OCI-LY1 (cell line): ENCODE data around the gene RWDD4.

Source experiments
- H2AFZ ChIP-seq: fragments of 200-600 bp; sonication (generic), shearing (Covaris generic); 2 replicates; pipeline ENCODE4 v1.6.0; 2014; ENCODE audit warnings: antibody characterized with exemption, mild to moderate bottlenecking, low read length
- H3F3A ChIP-seq: fragments of 200-600 bp; sonication (generic), shearing (Covaris generic); 2 replicates; pipeline ENCODE4 v1.6.0; 2014; ENCODE audit warnings: mild to moderate bottlenecking, antibody characterized with exemption, low read length, moderate library complexity; ENCODE audit not compliant: insufficient read depth
- H3K27ac ChIP-seq: fragments of 200-600 bp; sonication (generic); 2 replicates; pipeline ENCODE4 v1.5.1; 2014; ENCODE audit warnings: low read length, mixed run types, mild to moderate bottlenecking, low read depth; ENCODE audit not compliant: poor library complexity, severe bottlenecking
- H3K27me3 ChIP-seq: fragments of 200-600 bp; sonication (generic); 2 replicates; pipeline ENCODE4 v1.6.0; 2014; ENCODE audit warnings: antibody characterized with exemption, mild to moderate bottlenecking, low read length, moderate library complexity; ENCODE audit not compliant: insufficient read depth
- H3K36me3 ChIP-seq: fragments of 200-600 bp; sonication (generic); 2 replicates; pipeline ENCODE4 v1.6.1; 2014; ENCODE audit warnings: mild to moderate bottlenecking, antibody characterized with exemption, low read length, moderate library complexity, mixed read lengths; ENCODE audit not compliant: insufficient read depth
- H3K4me1 ChIP-seq: fragments of 200-600 bp; sonication (generic); 2 replicates; pipeline ENCODE4 v1.5.1; 2014; ENCODE audit warnings: mild to moderate bottlenecking, low read length, moderate library complexity; ENCODE audit not compliant: insufficient read depth, severe bottlenecking
- H3K4me2 ChIP-seq: fragments of 200-600 bp; sonication (generic), shearing (Covaris generic); 2 replicates; pipeline ENCODE4 v1.6.1; 2014; ENCODE audit warnings: low read length
- H3K4me3 ChIP-seq: fragments of 200-600 bp; sonication (generic); 2 replicates; pipeline ENCODE4 v1.5.1; 2014; ENCODE audit warnings: low read length, low read depth, mild to moderate bottlenecking, mixed read lengths; ENCODE audit not compliant: poor library complexity, severe bottlenecking
- H3K79me2 ChIP-seq: fragments of 200-600 bp; shearing (Covaris generic); 2 replicates; pipeline ENCODE4 v1.6.1; 2016; ENCODE audit warnings: mixed run types, low read length, mixed read lengths; ENCODE audit not compliant: insufficient read depth
- H3K9ac ChIP-seq: fragments of 200-600 bp; sonication (generic), shearing (Covaris generic); 2 replicates; pipeline ENCODE4 v1.6.1; 2014; ENCODE audit warnings: mild to moderate bottlenecking, low read length, mixed read lengths
- H3K9me2 ChIP-seq: fragments of 200-600 bp; sonication (generic), shearing (Covaris generic); 2 replicates; pipeline ENCODE4 v1.6.1; 2014; ENCODE audit warnings: low read depth, mild to moderate bottlenecking, low read length, mixed read lengths
- H3K9me3 ChIP-seq: fragments of 200-600 bp; shearing (Covaris generic); 2 replicates; pipeline ENCODE4 v1.6.1; 2014; ENCODE audit warnings: low read length, mixed read lengths
- H4K20me1 ChIP-seq: fragments of 200-600 bp; sonication (generic), shearing (Covaris generic); 2 replicates; pipeline ENCODE4 v1.6.0; 2016; ENCODE audit warnings: mild to moderate bottlenecking, low read length; ENCODE audit not compliant: insufficient read depth
- CTCF ChIP-seq: fragments of 200-600 bp; sonication (generic), shearing (Covaris generic); IDR thresholded peaks from 2 replicates; pipeline ENCODE4 v1.5.1; 2017; ENCODE audit warnings: mild to moderate bottlenecking, antibody characterized with exemption, low read length, moderate library complexity, mixed read lengths
- EZH2 ChIP-seq: fragments of 200-600 bp; sonication (generic), shearing (Covaris generic); IDR thresholded peaks from 2 replicates; pipeline ENCODE4 v1.8.0; 2017; ENCODE audit warnings: borderline replicate concordance, mixed run types, mild to moderate bottlenecking, antibody characterized with exemption, low read length, moderate library complexity, mixed read lengths

The RWDD4 gene

GRCh38 chr4:183600189-183600685 lies 58.7 kb downstream of the RWDD4 start:
- no peaks in the 10 kb centered on the region for H3K79me2 ChIP-seq
- no peaks in the 10 kb centered on the region for H3K27me3 ChIP-seq
- H2AFZ ChIP-seq: no peak overlapping the region
- H3K9me2 ChIP-seq: no peaks in the 10 kb centered on the region
- H3K4me2 ChIP-seq: no peak overlapping the region
- no peaks in the 10 kb centered on the region for H3K36me3 ChIP-seq
- no peak overlapping the region for H3K9ac ChIP-seq
- no peaks in the 10 kb centered on the region for H4K20me1 ChIP-seq
- H3F3A ChIP-seq: no peaks in the 10 kb centered on the region
- no peak overlapping the region for H3K4me3 ChIP-seq
- no peak for TF ChIP-seq EZH2
- peak; percentile 44; the same call in 1 of the 2 replicates for TF ChIP-seq CTCF
- H3K9me3 ChIP-seq: no peaks in the 10 kb centered on the region
- H3K4me1 ChIP-seq: no peaks in the 10 kb centered on the region
- no peak overlapping the region for H3K27ac ChIP-seq

- no peaks in the 10 kb centered on the region for H3K36me3 ChIP-seq
- no peak overlapping the region for H3K4me3 ChIP-seq
- no peaks in the 10 kb centered on the region for H3F3A ChIP-seq
- H3K79me2 ChIP-seq: no peaks in the 10 kb centered on the region
- H3K9me2 ChIP-seq: no peaks in the 10 kb centered on the region
- no peak overlapping the region for H2AFZ ChIP-seq
- no peaks in the 10 kb centered on the region for H4K20me1 ChIP-seq
- H3K27ac ChIP-seq: no peak overlapping the region
- H3K9me3 ChIP-seq: no peaks in the 10 kb centered on the region
- H3K9ac ChIP-seq: no peak overlapping the region
- TF ChIP-seq CTCF (no peak), EZH2 (no peak)
- no peaks in the 10 kb centered on the region for H3K27me3 ChIP-seq
- no peak overlapping the region for H3K4me2 ChIP-seq
- H3K4me1 ChIP-seq: no peaks in the 10 kb centered on the region
Measured at GRCh38 chr4:183599690-183600089, 59.3 kb downstream of the RWDD4 start.

GRCh38 chr4:183599284-183599683 lies 59.7 kb downstream of the RWDD4 start:
- TF ChIP-seq EZH2 (no peak), CTCF (no peak)
- no peaks in the 10 kb centered on the region for H3K79me2 ChIP-seq
- no peaks in the 10 kb centered on the region for H3K9me2 ChIP-seq
- H3K4me2 ChIP-seq: no peak overlapping the region
- no peaks in the 10 kb centered on the region for H3K9me3 ChIP-seq
- H3K36me3 ChIP-seq: no peaks in the 10 kb centered on the region
- H3K4me1 ChIP-seq: no peaks in the 10 kb centered on the region
- H2AFZ ChIP-seq: no peak overlapping the region
- no peak overlapping the region for H3K9ac ChIP-seq
- H3F3A ChIP-seq: no peaks in the 10 kb centered on the region
- no peaks in the 10 kb centered on the region for H4K20me1 ChIP-seq
- H3K27ac ChIP-seq: no peak overlapping the region
- H3K4me3 ChIP-seq: no peak overlapping the region
- no peaks in the 10 kb centered on the region for H3K27me3 ChIP-seq
